Measurements from ENCODE around the gene POLD4.

DNA sequence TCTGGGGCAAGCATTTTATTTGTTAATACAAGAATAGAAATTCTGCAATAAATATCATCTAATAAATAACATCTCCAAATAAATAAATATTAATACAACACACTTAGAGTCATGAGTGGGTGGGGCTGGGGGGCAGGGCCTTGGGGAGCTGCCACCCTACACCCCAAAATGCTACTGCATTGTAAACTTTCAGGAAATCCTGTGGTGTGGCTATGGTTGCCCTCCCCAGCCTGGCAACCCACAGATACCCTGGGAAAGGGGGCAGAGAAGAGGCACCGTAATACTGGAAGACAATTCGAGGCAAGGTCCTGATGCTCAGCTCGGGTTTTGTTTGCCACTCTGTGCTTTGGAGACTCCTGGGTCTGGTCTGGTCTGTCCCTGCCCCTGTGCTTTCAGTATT, 10.8 kb upstream of the POLD4 start:
- TF ChIP-seq, protein P1, sequence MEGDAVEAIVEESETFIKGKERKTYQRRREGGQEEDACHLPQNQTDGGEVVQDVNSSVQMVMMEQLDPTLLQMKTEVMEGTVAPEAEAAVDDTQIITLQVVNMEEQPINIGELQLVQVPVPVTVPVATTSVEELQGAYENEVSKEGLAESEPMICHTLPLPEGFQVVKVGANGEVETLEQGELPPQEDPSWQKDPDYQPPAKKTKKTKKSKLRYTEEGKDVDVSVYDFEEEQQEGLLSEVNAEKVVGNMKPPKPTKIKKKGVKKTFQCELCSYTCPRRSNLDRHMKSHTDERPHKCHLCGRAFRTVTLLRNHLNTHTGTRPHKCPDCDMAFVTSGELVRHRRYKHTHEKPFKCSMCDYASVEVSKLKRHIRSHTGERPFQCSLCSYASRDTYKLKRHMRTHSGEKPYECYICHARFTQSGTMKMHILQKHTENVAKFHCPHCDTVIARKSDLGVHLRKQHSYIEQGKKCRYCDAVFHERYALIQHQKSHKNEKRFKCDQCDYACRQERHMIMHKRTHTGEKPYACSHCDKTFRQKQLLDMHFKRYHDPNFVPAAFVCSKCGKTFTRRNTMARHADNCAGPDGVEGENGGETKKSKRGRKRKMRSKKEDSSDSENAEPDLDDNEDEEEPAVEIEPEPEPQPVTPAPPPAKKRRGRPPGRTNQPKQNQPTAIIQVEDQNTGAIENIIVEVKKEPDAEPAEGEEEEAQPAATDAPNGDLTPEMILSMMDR (IDR thresholded peaks at IDR 0.05) = no peak
- no peak for TF ChIP-seq POLR2A (IDR thresholded peaks at IDR 0.05)
- TF ChIP-seq POLR2AphosphoS5 (IDR thresholded peaks at IDR 0.05; ENCODE audit: insufficient read depth in 1 of 2, low read depth in 1 of 2) = no peak
